ENCODE data around the gene KCTD10.

DNA sequence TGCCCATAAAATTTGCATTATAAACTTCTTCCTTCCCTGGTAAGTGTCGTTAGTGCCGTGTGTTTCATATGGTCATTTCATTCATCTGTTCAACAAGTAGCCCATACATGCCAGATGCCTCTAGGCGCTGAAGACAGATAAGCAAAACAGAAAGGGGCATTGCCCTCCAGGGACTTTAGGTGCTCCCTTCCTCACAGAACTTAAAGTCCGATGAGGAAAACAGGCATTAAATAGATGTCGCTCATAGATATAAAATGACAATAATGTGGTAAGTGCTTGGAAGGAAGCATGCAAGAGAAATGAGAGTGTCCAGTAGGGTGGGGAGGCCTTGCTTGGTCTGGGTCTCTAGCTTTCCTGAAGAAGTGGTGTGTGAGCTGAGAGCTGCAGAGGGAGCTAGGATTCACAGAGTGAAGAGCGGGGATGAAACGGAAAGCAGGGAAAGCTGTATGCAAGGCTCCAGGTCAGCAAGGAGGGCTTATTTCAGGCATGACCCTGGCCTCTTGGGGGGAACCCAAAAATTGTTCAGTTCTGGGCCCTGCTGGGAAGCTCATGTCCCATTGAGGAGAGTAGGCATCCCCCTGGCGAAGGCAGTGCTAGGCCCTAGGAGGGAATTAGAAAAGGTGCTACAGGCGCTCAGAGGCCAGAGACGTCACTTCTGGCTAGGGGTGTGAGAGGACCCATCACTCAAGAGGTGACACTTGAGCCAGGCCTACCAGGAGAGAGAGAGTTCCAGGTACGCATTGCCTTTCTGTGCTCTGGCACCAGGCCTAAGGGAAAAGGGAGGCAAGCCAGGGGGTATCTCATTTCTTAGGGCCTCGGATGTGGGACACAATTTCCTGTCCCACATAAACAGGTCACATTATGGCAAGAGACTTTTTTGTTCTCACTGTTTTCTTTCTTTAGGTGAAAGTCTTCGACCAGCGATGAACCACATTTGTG is 12.2 kb upstream of the KCTD10 start:
- no peak for TF ChIP-seq POLR2A (IDR thresholded peaks at IDR 0.05)
- TF ChIP-seq, protein P1, sequence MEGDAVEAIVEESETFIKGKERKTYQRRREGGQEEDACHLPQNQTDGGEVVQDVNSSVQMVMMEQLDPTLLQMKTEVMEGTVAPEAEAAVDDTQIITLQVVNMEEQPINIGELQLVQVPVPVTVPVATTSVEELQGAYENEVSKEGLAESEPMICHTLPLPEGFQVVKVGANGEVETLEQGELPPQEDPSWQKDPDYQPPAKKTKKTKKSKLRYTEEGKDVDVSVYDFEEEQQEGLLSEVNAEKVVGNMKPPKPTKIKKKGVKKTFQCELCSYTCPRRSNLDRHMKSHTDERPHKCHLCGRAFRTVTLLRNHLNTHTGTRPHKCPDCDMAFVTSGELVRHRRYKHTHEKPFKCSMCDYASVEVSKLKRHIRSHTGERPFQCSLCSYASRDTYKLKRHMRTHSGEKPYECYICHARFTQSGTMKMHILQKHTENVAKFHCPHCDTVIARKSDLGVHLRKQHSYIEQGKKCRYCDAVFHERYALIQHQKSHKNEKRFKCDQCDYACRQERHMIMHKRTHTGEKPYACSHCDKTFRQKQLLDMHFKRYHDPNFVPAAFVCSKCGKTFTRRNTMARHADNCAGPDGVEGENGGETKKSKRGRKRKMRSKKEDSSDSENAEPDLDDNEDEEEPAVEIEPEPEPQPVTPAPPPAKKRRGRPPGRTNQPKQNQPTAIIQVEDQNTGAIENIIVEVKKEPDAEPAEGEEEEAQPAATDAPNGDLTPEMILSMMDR (IDR thresholded peaks at IDR 0.05): no peak
